Transverse colon (tissue), 3 donors: ENCODE data around the gene PKLR.

ENCODE experiments used
- CTCF ChIP-seq, 5 experiments: fragments of 200-600 bp in 3 of 5; fragments of 450-650 bp in 2 of 5; sonication (generic) in 3 of 5; IDR thresholded peaks; 1 replicate in 2 of 5; 2 replicates in 3 of 5; pipeline ENCODE4 v1.5.1; 2016 to 2017; ENCODE audit warnings: antibody characterized with exemption in 5 of 5, inconsistent platforms in 3 of 5, mild to moderate bottlenecking in 2 of 5, moderate library complexity in 1 of 5
- EP300 ChIP-seq: sonication (generic); formaldehyde crosslinking; IDR thresholded peaks from one replicate; pipeline ENCODE4 v1.6.1; 2017; ENCODE audit warnings: antibody characterized with exemption, low read depth
- POLR2A ChIP-seq: fragments of 450-650 bp; IDR thresholded peaks from one replicate; pipeline ENCODE4 v1.6.1; 2016; ENCODE audit warnings: antibody characterized with exemption, mild to moderate bottlenecking, moderate library complexity

DNA sequence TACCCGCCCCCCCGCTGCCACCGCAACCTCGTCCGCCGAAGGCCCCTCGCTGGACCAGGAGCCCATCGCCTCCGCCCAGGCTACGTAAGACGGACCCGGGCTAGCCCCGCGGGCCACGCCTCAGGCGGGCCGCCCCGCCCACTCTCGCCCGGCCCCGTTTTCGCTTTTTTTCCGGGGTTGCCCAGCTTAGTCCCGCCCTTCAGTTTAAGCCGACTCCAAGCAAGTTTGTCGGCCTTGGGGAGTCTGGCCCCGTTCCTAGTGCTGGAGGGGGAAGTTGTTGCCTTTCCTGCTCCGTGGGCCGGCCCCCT, 22.4 kb upstream of the PKLR start:
- TF ChIP-seq POLR2A (no peak), CTCF (IDR thresholded peaks at IDR 0.05) (no peak), EP300 (no peak)
